C4-2B (cell line): ENCODE results near the gene FEZF1.

Experiments
- H3K27ac ChIP-seq: fragments of 450-650 bp; 2 replicates; pipeline ENCODE4 v1.5.1; 2017
- ZFX ChIP-seq: fragments of 450-650 bp; IDR thresholded peaks from 2 replicates; pipeline ENCODE4 v1.6.1; 2017
- TF ChIP-seq, protein P1 (sequence below): fragments of 450-650 bp; conservative IDR thresholded peaks from 2 replicates; pipeline ENCODE4 v1.5.1; 2017; ENCODE audit warnings: mild to moderate bottlenecking

The FEZF1 gene

DNA sequence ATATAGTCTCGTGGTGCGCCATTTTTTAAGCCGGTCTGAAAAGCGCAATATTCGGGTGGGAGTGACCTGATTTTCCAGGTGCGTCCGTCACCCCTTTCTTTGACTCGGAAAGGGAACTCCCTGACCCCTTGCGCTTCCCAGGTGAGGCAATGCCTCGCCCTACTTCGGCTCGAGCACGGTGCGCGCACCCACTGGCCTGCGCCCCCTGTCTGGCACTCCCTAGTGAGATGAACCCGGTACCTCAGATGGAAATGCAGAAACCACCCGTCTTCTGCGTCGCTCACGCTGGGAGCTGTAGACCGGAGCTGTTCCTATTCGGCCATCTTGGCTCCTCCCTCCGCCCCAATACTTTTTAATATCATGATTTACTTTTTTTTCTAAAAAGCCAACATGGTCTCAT lies 19.9 kb downstream of the FEZF1 start:
- H3K27ac ChIP-seq = peak overlapping the region; percentile 52
- TF ChIP-seq, protein P1, sequence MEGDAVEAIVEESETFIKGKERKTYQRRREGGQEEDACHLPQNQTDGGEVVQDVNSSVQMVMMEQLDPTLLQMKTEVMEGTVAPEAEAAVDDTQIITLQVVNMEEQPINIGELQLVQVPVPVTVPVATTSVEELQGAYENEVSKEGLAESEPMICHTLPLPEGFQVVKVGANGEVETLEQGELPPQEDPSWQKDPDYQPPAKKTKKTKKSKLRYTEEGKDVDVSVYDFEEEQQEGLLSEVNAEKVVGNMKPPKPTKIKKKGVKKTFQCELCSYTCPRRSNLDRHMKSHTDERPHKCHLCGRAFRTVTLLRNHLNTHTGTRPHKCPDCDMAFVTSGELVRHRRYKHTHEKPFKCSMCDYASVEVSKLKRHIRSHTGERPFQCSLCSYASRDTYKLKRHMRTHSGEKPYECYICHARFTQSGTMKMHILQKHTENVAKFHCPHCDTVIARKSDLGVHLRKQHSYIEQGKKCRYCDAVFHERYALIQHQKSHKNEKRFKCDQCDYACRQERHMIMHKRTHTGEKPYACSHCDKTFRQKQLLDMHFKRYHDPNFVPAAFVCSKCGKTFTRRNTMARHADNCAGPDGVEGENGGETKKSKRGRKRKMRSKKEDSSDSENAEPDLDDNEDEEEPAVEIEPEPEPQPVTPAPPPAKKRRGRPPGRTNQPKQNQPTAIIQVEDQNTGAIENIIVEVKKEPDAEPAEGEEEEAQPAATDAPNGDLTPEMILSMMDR = peak; percentile 24; the same call in 1 of the 2 replicates

DNA sequence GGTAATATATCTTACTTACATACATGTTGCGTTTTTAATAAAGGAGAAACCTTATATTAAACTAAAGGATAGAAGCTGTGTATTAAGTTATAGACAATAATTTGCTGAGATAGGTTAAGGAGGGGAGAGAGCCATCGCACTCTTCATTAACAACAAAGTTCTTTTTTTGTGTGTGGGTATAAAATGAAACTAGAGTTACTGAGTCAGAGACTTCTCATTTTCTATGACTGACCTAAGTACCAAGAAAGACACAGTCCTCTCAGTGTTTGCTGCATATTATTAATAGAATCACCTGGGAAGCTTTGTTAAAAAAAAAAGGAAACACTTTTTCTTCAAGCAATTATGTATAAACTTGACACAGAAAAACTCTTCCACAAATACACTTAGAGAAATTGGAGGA lies 31.4 kb downstream of the FEZF1 start:
- H3K27ac ChIP-seq = no peak overlapping the region
- TF ChIP-seq, protein P1 = no peak
- TF ChIP-seq ZFX = no peak

DNA sequence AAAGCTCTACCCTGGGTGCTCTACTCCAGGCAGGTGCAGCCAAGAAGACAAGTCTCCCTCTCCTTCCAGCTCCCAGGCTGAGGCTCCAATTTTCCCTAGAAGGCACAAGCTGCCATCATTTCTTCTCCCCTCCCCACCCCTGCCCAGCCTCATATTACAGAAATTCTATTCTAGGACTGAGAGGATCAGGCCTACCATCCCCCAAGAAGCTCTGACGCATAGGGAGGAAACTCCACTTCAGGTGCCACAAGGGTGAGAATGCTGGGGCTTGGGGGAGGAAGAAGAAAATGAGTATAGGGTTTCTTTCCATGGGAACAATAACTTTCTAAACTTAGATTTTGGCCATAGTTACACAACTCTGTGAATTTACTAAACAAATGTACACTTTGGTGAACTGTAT lies 35.3 kb downstream of the FEZF1 start:
- TF ChIP-seq ZFX = no peak
- TF ChIP-seq, protein P1 = no peak
- no peak overlapping the region for H3K27ac ChIP-seq

DNA sequence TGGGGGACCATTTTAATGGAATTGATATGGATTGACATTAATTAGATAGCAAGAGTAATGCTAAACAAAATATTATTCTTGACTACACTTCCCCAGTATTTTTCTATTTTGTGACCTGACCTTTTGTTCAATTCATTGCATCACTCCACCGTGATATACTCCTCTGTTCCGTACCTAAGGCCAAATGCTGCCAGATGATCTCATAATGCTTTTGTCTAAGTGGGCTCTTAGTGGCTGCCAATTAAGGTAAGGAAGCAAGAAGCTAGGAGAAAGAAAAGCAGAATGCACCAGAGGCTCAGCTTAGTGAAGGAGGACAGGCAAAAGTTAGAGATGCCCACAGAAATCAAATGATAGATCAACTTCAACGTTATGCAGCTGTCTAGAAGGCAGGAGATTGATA lies 36.4 kb downstream of the FEZF1 start:
- TF ChIP-seq ZFX = no peak
- TF ChIP-seq, protein P1 = no peak
- H3K27ac ChIP-seq = no peak overlapping the region

DNA sequence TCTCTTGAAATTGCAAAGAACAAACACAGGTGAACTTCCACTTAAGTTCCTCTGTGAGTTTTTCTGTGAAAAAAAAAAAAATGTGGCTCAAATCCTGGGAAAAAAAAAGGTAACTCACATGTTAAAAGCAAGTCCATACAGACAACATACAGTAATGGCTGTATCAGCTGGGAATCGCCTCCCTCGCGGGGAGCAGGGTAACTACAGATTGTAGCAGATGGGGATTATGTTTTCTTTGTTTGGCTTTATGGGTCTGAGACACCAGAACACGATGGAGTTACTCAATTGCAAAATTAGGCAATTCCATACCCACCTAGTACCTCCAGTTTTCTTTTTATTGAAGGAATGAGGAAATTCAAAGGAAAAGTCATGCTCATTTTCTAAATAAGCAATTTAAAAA lies 42.3 kb downstream of the FEZF1 start:
- no peak for TF ChIP-seq ZFX
- TF ChIP-seq, protein P1 = no peak
- H3K27ac ChIP-seq = no peak overlapping the region

DNA sequence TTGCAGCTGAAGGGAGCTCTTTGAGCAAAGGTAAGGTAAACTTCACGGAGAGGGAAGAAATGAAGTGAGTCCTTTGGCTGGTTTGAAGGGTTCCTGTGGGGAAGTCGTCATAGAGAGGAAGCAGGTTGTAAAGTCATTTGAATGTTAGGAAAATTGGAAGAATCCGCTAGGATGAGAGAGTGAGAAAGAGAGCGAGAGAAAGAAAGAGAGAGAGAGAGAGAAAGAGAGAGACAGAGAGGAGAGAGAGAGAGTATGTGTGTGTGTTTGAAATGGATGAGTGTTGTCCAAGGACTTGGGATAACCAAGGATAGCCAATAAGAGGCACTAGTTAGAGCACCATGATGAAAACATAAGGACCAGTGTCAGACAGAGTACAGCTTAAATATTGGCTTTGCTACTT lies 43.1 kb downstream of the FEZF1 start:
- no peak overlapping the region for H3K27ac ChIP-seq
- TF ChIP-seq, protein P1 = no peak
- TF ChIP-seq ZFX = no peak

DNA sequence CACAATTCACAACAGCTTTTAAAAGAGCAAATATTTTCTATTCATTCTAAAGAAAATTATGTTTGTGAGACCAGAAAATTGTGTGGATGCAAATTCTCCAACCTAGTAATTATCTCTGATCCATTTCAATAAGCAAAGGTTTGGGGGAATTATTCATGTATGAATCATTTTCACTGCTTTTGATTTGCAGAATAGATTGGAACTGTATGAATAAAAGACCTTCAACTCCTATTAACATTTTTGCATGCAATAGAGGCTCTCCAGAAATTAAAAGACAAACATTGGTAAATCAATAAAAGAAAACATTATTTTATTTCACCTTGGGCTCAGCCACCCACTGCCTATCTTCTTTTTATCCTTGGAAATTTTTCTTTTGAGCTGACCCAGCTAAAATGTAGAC lies 43.5 kb downstream of the FEZF1 start:
- no peak overlapping the region for H3K27ac ChIP-seq
- TF ChIP-seq ZFX = no peak
- TF ChIP-seq, protein P1 = no peak
